GM18511 (cell line): ENCODE measurements around the gene KCNAB1.
"Not testable (repeated sequence)": the region's sequence is repeated elsewhere in the genome, so short reads cannot be mapped to it uniquely, and the experiment has no call there.

ENCODE experiments used
- ATAC-seq: cut with Tn5 transposase; IDR thresholded peaks from one replicate; pipeline ENCODE4 v1.9.1; 2021; ENCODE audit warnings: mild to moderate bottlenecking, moderate library complexity; ENCODE audit not compliant: unreplicated experiment

Gene KCNAB1

GRCh38 chr3:156135921-156136638 lies 15.7 kb downstream of the KCNAB1 start:
- no peak for ATAC-seq

- ATAC-seq, result not testable (repeated sequence)
Measured at GRCh38 chr3:156137397-156137796, 17.0 kb downstream of the KCNAB1 start.

- ATAC-seq, result no peak
Measured at GRCh38 chr3:156140001-156140595, 19.7 kb downstream of the KCNAB1 start.

GRCh38 chr3:156142702-156143101 lies 22.3 kb downstream of the KCNAB1 start:
- ATAC-seq, result no peak

GRCh38 chr3:156143136-156143535 lies 22.8 kb downstream of the KCNAB1 start:
- ATAC-seq, result no peak

- no peak for ATAC-seq
Measured at GRCh38 chr3:156144060-156144459, 23.7 kb downstream of the KCNAB1 start.

- ATAC-seq, result no peak
Measured at GRCh38 chr3:156145866-156146265, 25.5 kb downstream of the KCNAB1 start.

GRCh38 chr3:156148345-156148945 lies 28.1 kb downstream of the KCNAB1 start:
- no peak for ATAC-seq

- no peak for ATAC-seq
Measured at GRCh38 chr3:156148946-156149381, 28.6 kb downstream of the KCNAB1 start.

GRCh38 chr3:156149876-156150275 lies 29.5 kb downstream of the KCNAB1 start:
- no peak for ATAC-seq

- ATAC-seq, result peak; percentile 65
Measured at GRCh38 chr3:156150434-156151066, 30.2 kb downstream of the KCNAB1 start.

- ATAC-seq, result peak; percentile 58
Measured at GRCh38 chr3:156151824-156152428, 31.5 kb downstream of the KCNAB1 start.

- no peak for ATAC-seq
Measured at GRCh38 chr3:156158656-156159295, 38.4 kb downstream of the KCNAB1 start.

GRCh38 chr3:156160647-156161046 lies 40.3 kb downstream of the KCNAB1 start:
- no peak for ATAC-seq

GRCh38 chr3:156161172-156161571 lies 40.8 kb downstream of the KCNAB1 start:
- ATAC-seq, result no peak

- ATAC-seq, result no peak
Measured at GRCh38 chr3:156163848-156164247, 43.5 kb downstream of the KCNAB1 start.

GRCh38 chr3:156166808-156167207 lies 46.4 kb downstream of the KCNAB1 start:
- ATAC-seq, result no peak

- no peak for ATAC-seq
Measured at GRCh38 chr3:156170571-156170970, 50.2 kb downstream of the KCNAB1 start.

- no peak for ATAC-seq
Measured at GRCh38 chr3:156171281-156172267, 51.2 kb downstream of the KCNAB1 start.

- no peak for ATAC-seq
Measured at GRCh38 chr3:156172536-156172935, 52.2 kb downstream of the KCNAB1 start.
